Tibial nerve (tissue), 4 donors: ENCODE data around the gene SLC4A9. TPM values are rescaled to one million over a fixed set of nuclear protein-coding genes. Genes with fewer than 3 reads are reported as not detected.

ENCODE experiments used
- DNase-seq, 2 donors: peaks; one replicate each; pipeline ENCODE4 v3.0.0-alpha.2; 2019; ENCODE audit warnings: low spot score in 2 of 2
- H3K27ac ChIP-seq, 4 donors: fragments of 200-600 bp; sonication (generic) in 3 of 4; one replicate each; pipeline ENCODE4 v1.5.1; 2017 to 2019; ENCODE audit warnings: mild to moderate bottlenecking in 1 of 4
- H3K27me3 ChIP-seq, 2 donors: fragments of 200-600 bp; sonication (generic) in 1 of 2; one replicate each; pipeline versions ENCODE4 v1.5.1 to v1.6.0; 2017 to 2019
- H3K36me3 ChIP-seq, 3 donors: fragments of 200-600 bp; sonication (generic); one replicate each; pipeline ENCODE4 v1.5.1; 2018 to 2019
- H3K4me1 ChIP-seq, 4 donors: fragments of 200-600 bp; sonication (generic) in 3 of 4; one replicate each; pipeline ENCODE4 v1.5.1; 2017 to 2019
- H3K4me3 ChIP-seq, 4 donors: fragments of 200-600 bp; sonication (generic) in 3 of 4; one replicate each; pipeline ENCODE4 v1.5.1; 2017 to 2019; ENCODE audit warnings: mild to moderate bottlenecking in 1 of 4, moderate library complexity in 1 of 4
- H3K9me3 ChIP-seq, 4 donors: fragments of 200-600 bp; sonication (generic) in 3 of 4; one replicate each; pipeline ENCODE4 v1.5.1; 2017 to 2019
- CTCF ChIP-seq, 5 experiments: fragments of 200-600 bp in 3 of 5; fragments of 450-650 bp in 2 of 5; sonication (generic) in 3 of 5; IDR thresholded peaks; one replicate each; pipeline ENCODE4 v1.5.1; 2016 to 2019; ENCODE audit warnings: antibody characterized with exemption in 5 of 5, mild to moderate bottlenecking in 3 of 5, moderate library complexity in 2 of 5
- EP300 ChIP-seq, 2 donors: sonication (generic); formaldehyde crosslinking; IDR thresholded peaks; one replicate each; pipeline ENCODE4 v1.6.1; 2017; ENCODE audit warnings: antibody characterized with exemption in 2 of 2, mild to moderate bottlenecking in 1 of 2
- POLR2A ChIP-seq, 2 donors: fragments of 450-650 bp; IDR thresholded peaks; one replicate each; pipeline ENCODE4 v1.6.1; 2017; ENCODE audit warnings: antibody characterized with exemption in 2 of 2, mild to moderate bottlenecking in 2 of 2, moderate library complexity in 2 of 2
- WGBS, 2 donors: methylation state at CpG; one replicate each; pipeline ENCODE4 v1.1.5; 2018; 5-methylcytosine and 5-hydroxymethylcytosine counted together
- total RNA-seq, 4 donors: library from RNA; depleted of rRNA; stranded (reverse); fragments of >200 nt; gene quantifications; one replicate each; pipeline ENCODE4 v1.1.0, GENCODE V29; 2016

SLC4A9 gene
- total RNA-seq, 4 donors from 2014 or later = not detected

- H3K27ac ChIP-seq = peak within 1 kb of the TSS; percentile 73 to 94 (median 84)
- 1% methylated on average over 26 to 30 of the region's 72 CpGs for WGBS, 2 donors
Measured at GRCh38 chr5:140346348-140347221, 13.4 kb upstream of the SLC4A9 start, which contains the start of gene HBEGF. Gene HBEGF (minus strand): TSS chr5:140346603. CDS start chr5:140346328, 275 bp downstream.

GRCh38 chr5:140347360-140347759, 12.6 kb upstream of the SLC4A9 start:
- Histone ChIP-seq H3K27ac (peak overlapping the region; percentile 73 to 94 (median 84)), H3K4me3 (no peak overlapping the region), H3K4me1 (peaks cover 0 to 53% (median 15%) of the 10 kb centered on the region in 4 donors), H3K9me3 (no peaks in the 10 kb centered on the region), H3K36me3 (no peaks in the 10 kb centered on the region), H3K27me3 (no peaks in the 10 kb centered on the region)
- 9 to 33% methylated on average over 1 to 2 of the region's 2 CpGs for WGBS, 2 donors
- TF ChIP-seq EP300 (IDR thresholded peaks at IDR 0.05) (no peak), CTCF (IDR thresholded peaks at IDR 0.05) (no peak), POLR2A (IDR thresholded peaks at IDR 0.05) (no peak)
- DNase-seq = no peak

More at GRCh38 chr5:140346348-140347221, 13.4 kb upstream of the SLC4A9 start, which contains the start of gene HBEGF:
- peak; percentile 65 to 72 for DNase-seq
- Histone ChIP-seq H3K36me3 (no peaks in the 10 kb centered on the region), H3K4me1 (peaks cover 0 to 59% (median 22%) of the 10 kb centered on the region in 4 donors), H3K4me3 (peak within 1 kb of the TSS; percentile 66 to 84 (median 74)), H3K9me3 (no peaks in the 10 kb centered on the region), H3K27me3 (no peaks in the 10 kb centered on the region)
- TF ChIP-seq CTCF (IDR thresholded peaks at IDR 0.05) = peak; percentile 33 to 71 (median 42)
- peak in 1 of 2 donors; percentile 97 for TF ChIP-seq EP300 (IDR thresholded peaks at IDR 0.05)
- peak; percentile 80 to 94 for TF ChIP-seq POLR2A (IDR thresholded peaks at IDR 0.05)

GRCh38 chr5:140348104-140348503, 11.9 kb upstream of the SLC4A9 start:
- Histone ChIP-seq H3K27ac (no peak overlapping the region), H3K27me3 (no peaks in the 10 kb centered on the region), H3K9me3 (no peaks in the 10 kb centered on the region), H3K4me1 (peaks cover 0 to 46% (median 9%) of the 10 kb centered on the region in 4 donors), H3K36me3 (no peaks in the 10 kb centered on the region), H3K4me3 (no peak overlapping the region)
- TF ChIP-seq EP300 (IDR thresholded peaks at IDR 0.05) (no peak), POLR2A (IDR thresholded peaks at IDR 0.05) (no peak), CTCF (IDR thresholded peaks at IDR 0.05) (no peak)
- no peak for DNase-seq
- 83 to 90% methylated on average over 4 of the region's 4 CpGs for WGBS, 2 donors

GRCh38 chr5:140349244-140349643, 10.8 kb upstream of the SLC4A9 start:
- DNase-seq = no peak
- peaks cover 0 to 34% (median 9%) of the 10 kb centered on the region in 4 donors for H3K4me1 ChIP-seq
- no peak overlapping the region for H3K4me3 ChIP-seq
- WGBS, 2 donors = 63 to 83% methylated on average over 2 of the region's 2 CpGs
- TF ChIP-seq POLR2A (IDR thresholded peaks at IDR 0.05) (no peak), EP300 (IDR thresholded peaks at IDR 0.05) (no peak), CTCF (IDR thresholded peaks at IDR 0.05) (no peak)
- H3K9me3 ChIP-seq = no peaks in the 10 kb centered on the region
- no peaks in the 10 kb centered on the region for H3K36me3 ChIP-seq
- no peak overlapping the region for H3K27ac ChIP-seq
- H3K27me3 ChIP-seq = no peaks in the 10 kb centered on the region
